HCT116 (cell line): ENCODE results near the gene CDK13.

Experiments
- CEBPB ChIP-seq: IDR thresholded peaks from 2 replicates; pipeline ENCODE4 v1.6.1; 2012; ENCODE audit warnings: low read depth
- CTCF ChIP-seq, 3 experiments: fragments of 200-600 bp in 1 of 3; sonication (generic) in 1 of 3; IDR thresholded peaks in 2 of 3; conservative IDR thresholded peaks in 1 of 3; 2 replicates each; pipeline ENCODE4 v1.5.1; 2012 to 2017; ENCODE audit warnings: low read depth in 2 of 3, low read length in 2 of 3, antibody characterized with exemption in 1 of 3, borderline replicate concordance in 1 of 3, control low read depth in 1 of 3, mild to moderate bottlenecking in 1 of 3, mixed read lengths in 1 of 3, mixed run types in 1 of 3, moderate library complexity in 1 of 3; ENCODE audit not compliant: insufficient read depth in 1 of 3
- EZH2 ChIP-seq: fragments of 200-600 bp; sonication (generic); IDR thresholded peaks from 2 replicates; pipeline ENCODE4 v1.6.1; 2017; ENCODE audit warnings: antibody characterized with exemption, mixed run types
- EZH2phosphoT487 ChIP-seq: fragments of 200-600 bp; IDR thresholded peaks from 2 replicates; pipeline ENCODE4 v1.6.1; 2018; ENCODE audit warnings: antibody characterized with exemption, borderline replicate concordance
- JUND ChIP-seq: IDR thresholded peaks from 2 replicates; pipeline ENCODE4 v1.6.1; 2012
- POLR2A ChIP-seq: IDR thresholded peaks from 2 replicates; pipeline ENCODE4 v1.7.0; 2011; ENCODE audit warnings: borderline replicate concordance; ENCODE audit not compliant: insufficient read depth, insufficient read length; ENCODE audit errors: extremely low read depth
- POLR2AphosphoS5 ChIP-seq: IDR thresholded peaks from 2 replicates; pipeline ENCODE4 v1.6.1; 2011; ENCODE audit warnings: mild to moderate bottlenecking, low read depth, low read length, moderate library complexity
- RAD21 ChIP-seq: IDR thresholded peaks from 2 replicates; pipeline ENCODE4 v1.6.1; 2012; ENCODE audit warnings: low read depth, mild to moderate bottlenecking
- REST ChIP-seq: IDR thresholded peaks from 2 replicates; pipeline ENCODE4 v1.6.1; 2012; ENCODE audit warnings: low read depth
- SIN3A ChIP-seq: IDR thresholded peaks from 2 replicates; pipeline ENCODE4 v1.6.1; 2012; ENCODE audit warnings: low read depth
- SP1 ChIP-seq: IDR thresholded peaks from 2 replicates; pipeline ENCODE4 v1.6.1; 2012; ENCODE audit warnings: low read depth
- YY1 ChIP-seq: IDR thresholded peaks from 2 replicates; pipeline ENCODE4 v1.6.1; 2011; ENCODE audit warnings: low read length, low read depth, moderate library complexity, mild to moderate bottlenecking; ENCODE audit not compliant: insufficient replicate concordance; ENCODE audit errors: extremely low read depth

GRCh38 chr7:40101201-40101600, 151.1 kb downstream of the CDK13 start:
- TF ChIP-seq CTCF (IDR thresholded peaks at IDR 0.05 in 2 of 3, conservative IDR thresholded peaks at IDR 0.05 in 1 of 3; ENCODE audit: borderline replicate concordance in 1 of 3, insufficient read depth in 1 of 3, low read depth in 2 of 3, low read length in 2 of 3) = no peak
- no peak for TF ChIP-seq SIN3A
- no peak for TF ChIP-seq EZH2
- TF ChIP-seq YY1 = no peak
- TF ChIP-seq CEBPB = no peak
- no peak for TF ChIP-seq SP1
- TF ChIP-seq RAD21 = no peak
- TF ChIP-seq EZH2phosphoT487 = no peak
- no peak for TF ChIP-seq POLR2AphosphoS5
- TF ChIP-seq JUND = no peak
- TF ChIP-seq POLR2A = no peak
- TF ChIP-seq REST = no peak
